Cardiac muscle cell (in vitro differentiated cells and primary cell): Measurements from ENCODE around the gene TXNIP. TPM values are rescaled to one million over a fixed set of nuclear protein-coding genes. Genes with fewer than 3 reads are reported as not detected.
A peak's percentile ranks its signal among the peaks of the same experiment; 100 is the strongest.

ENCODE experiments used
- DNase-seq, 2 donors: peaks; one replicate each; pipeline versions ENCODE4 v3.0.0 to v3.0.0-alpha.2; 2010 to 2017; ENCODE audit warnings: low read depth in 1 of 2, low spot score in 1 of 2
- H3K27ac ChIP-seq: fragments of 200-600 bp; sonication (generic); 2 replicates; pipeline ENCODE4 v1.5.1; 2016
- H3K27me3 ChIP-seq: fragments of 200-600 bp; sonication (generic); 2 replicates; pipeline ENCODE4 v1.6.0; 2016; ENCODE audit warnings: control low read depth
- H3K36me3 ChIP-seq: fragments of 200-600 bp; sonication (generic); 2 replicates; pipeline ENCODE4 v1.5.1; 2016; ENCODE audit warnings: control low read depth
- H3K4me1 ChIP-seq: fragments of 200-600 bp; sonication (generic); 2 replicates; pipeline ENCODE4 v1.8.1; 2017; ENCODE audit warnings: low read depth, mild to moderate bottlenecking, mixed run types
- H3K4me3 ChIP-seq: fragments of 200-600 bp; sonication (generic); 2 replicates; pipeline ENCODE4 v1.5.1; 2016; ENCODE audit warnings: mild to moderate bottlenecking
- H3K9me3 ChIP-seq: fragments of 200-600 bp; sonication (generic); 2 replicates; pipeline ENCODE4 v1.5.1; 2017; ENCODE audit warnings: low read depth, mild to moderate bottlenecking, control low read depth
- polyA plus RNA-seq: library from polyadenylated mRNA; unstranded; fragments of >200 nt; fragmentation: Nextera tagmentation; extraction: Ambion mirVana; gene quantifications from 2 replicates; pipeline ENCODE4 v1.2.1, GENCODE V29; 2016
- total RNA-seq: library from RNA; depleted of rRNA; stranded (reverse); fragments of >200 nt; gene quantifications from 2 replicates; pipeline ENCODE4 v1.2.3, GENCODE V29; 2016
- TF ChIP-seq, protein P1 (sequence below): IDR thresholded peaks from 2 replicates; pipeline ENCODE4 v1.5.1; 2012; ENCODE audit warnings: low read depth, mild to moderate bottlenecking, low read length

TXNIP gene
- total and polyA plus RNA-seq, 2 experiments from 2014 or later, result 172 to 260 TPM

- TF ChIP-seq, protein P1, sequence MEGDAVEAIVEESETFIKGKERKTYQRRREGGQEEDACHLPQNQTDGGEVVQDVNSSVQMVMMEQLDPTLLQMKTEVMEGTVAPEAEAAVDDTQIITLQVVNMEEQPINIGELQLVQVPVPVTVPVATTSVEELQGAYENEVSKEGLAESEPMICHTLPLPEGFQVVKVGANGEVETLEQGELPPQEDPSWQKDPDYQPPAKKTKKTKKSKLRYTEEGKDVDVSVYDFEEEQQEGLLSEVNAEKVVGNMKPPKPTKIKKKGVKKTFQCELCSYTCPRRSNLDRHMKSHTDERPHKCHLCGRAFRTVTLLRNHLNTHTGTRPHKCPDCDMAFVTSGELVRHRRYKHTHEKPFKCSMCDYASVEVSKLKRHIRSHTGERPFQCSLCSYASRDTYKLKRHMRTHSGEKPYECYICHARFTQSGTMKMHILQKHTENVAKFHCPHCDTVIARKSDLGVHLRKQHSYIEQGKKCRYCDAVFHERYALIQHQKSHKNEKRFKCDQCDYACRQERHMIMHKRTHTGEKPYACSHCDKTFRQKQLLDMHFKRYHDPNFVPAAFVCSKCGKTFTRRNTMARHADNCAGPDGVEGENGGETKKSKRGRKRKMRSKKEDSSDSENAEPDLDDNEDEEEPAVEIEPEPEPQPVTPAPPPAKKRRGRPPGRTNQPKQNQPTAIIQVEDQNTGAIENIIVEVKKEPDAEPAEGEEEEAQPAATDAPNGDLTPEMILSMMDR, result no peak
- Histone ChIP-seq H3K27me3 (no peaks in the 10 kb centered on the region), H3K27ac (peak overlapping the region; percentile 94), H3K36me3 (no peaks in the 10 kb centered on the region), H3K9me3 (no peaks in the 10 kb centered on the region), H3K4me1 (peaks cover 55% of the 10 kb centered on the region), H3K4me3 (no peak overlapping the region)
- no peak for DNase-seq
Measured at GRCh38 chr1:145985129-145985501, 11.3 kb downstream of the TXNIP start.

- Histone ChIP-seq H3K4me3 (no peak overlapping the region), H3K27me3 (no peaks in the 10 kb centered on the region), H3K4me1 (peaks cover 60% of the 10 kb centered on the region), H3K27ac (peak overlapping the region; percentile 94), H3K36me3 (no peaks in the 10 kb centered on the region), H3K9me3 (no peaks in the 10 kb centered on the region)
- TF ChIP-seq, protein P1, result no peak
- no peak for DNase-seq
Measured at GRCh38 chr1:145983960-145984830, 12.2 kb downstream of the TXNIP start.

DNA sequence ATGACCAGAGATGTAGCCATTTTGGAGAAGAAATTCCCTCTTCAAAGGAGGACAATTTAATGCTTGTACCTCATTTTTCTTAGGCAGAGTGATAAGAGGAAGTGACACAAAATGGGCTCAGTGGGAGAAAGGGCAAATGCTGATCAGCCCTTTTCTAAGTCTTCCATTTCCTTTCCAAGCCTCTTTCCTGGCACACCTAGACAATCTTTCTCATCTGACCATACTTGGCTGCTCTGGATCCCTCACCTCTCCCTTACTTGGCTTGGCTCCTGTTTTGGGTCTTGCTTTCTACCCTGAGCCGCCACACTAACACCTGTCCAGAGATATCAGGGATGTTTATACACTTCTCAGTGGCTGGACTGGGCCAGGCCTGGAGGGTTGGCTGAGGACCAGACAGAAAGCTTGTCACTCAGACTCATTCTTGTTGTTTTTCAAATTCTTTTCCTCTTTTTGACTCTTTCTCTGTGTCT is 13.1 kb downstream of the TXNIP start:
- Histone ChIP-seq H3K4me1 (peaks cover 69% of the 10 kb centered on the region), H3K4me3 (no peak overlapping the region), H3K27me3 (no peaks in the 10 kb centered on the region), H3K36me3 (no peaks in the 10 kb centered on the region), H3K27ac (no peak overlapping the region), H3K9me3 (no peaks in the 10 kb centered on the region)
- DNase-seq, result no peak
- TF ChIP-seq, protein P1, result no peak

DNA sequence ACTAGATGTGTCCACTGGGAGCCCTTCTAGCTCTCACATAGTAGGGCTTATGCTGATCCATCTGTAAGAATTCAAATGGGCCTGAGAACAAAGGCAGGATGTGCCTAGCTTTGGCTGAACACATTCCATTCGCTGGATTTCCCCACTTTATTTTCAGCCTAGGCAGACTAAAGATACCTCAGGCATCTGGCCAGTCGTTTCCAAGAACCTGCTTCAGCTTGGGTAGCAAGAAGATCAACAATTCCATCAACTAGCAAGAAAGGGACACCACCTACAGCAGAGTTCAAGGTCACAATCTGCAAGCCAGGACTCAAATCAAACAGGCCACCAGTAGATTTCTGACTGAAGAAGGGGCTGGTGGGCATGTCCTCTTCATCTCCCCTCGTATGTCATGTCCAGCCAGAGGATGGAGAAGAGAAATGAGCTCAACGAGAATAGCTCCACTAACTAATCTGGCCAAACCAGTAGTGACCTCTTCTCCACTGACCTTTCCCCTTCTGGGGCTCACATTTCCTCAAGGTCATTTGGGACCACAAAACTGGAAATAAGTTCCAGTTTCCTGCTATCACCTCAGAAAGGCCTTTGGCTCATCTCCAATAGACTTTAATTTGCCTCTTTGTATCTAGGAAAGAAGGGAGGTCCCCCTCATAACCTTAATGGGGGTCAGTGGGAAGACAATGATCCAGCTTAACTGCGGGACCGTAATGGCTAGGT is 14.2 kb downstream of the TXNIP start:
- Histone ChIP-seq H3K36me3 (no peaks in the 10 kb centered on the region), H3K4me1 (peaks cover 76% of the 10 kb centered on the region), H3K27ac (peak overlapping the region; percentile 94), H3K9me3 (no peaks in the 10 kb centered on the region), H3K4me3 (no peak overlapping the region), H3K27me3 (no peaks in the 10 kb centered on the region)
- TF ChIP-seq, protein P1, result no peak
- no peak for DNase-seq

DNA sequence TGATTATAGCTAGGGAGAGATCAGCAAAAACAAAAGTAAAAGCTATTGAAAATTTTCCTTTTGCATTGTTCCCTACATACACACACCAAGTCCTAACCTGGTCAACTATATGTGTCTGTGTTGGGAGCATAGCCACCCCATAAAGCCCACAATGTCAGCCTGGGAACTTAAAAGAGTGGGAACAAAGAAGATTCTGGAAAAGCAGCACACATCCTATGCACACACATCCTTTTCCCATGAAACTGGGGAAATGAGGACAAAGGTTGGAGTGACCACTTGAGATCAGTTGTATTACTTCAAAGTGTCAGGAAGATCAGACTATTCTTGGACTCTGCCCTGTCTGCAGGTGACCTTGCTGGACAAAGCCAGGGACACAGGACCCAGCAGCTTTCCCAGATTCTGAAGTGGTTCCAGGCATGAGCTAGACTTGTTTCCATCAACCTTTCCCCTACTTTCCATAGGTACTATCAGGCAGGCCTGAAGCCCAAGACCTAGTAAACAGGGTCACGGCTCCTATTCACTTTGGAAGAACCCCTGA is 15.9 kb downstream of the TXNIP start:
- Histone ChIP-seq H3K27ac (peak overlapping the region; percentile 94), H3K9me3 (no peaks in the 10 kb centered on the region), H3K36me3 (no peaks in the 10 kb centered on the region), H3K27me3 (no peaks in the 10 kb centered on the region), H3K4me1 (peaks cover 65% of the 10 kb centered on the region), H3K4me3 (no peak overlapping the region)
- peak in 1 of 2 donors; percentile 80 for DNase-seq
- TF ChIP-seq, protein P1, result no peak
